ENCODE measurements around the gene MAFG. TPM values are rescaled to one million over a fixed set of nuclear protein-coding genes. Genes with fewer than 3 reads are reported as not detected.

MAFG gene
- total and polyA plus RNA-seq, 12 donors: 7.7 to 44.5 (median 22.1) TPM

DNA sequence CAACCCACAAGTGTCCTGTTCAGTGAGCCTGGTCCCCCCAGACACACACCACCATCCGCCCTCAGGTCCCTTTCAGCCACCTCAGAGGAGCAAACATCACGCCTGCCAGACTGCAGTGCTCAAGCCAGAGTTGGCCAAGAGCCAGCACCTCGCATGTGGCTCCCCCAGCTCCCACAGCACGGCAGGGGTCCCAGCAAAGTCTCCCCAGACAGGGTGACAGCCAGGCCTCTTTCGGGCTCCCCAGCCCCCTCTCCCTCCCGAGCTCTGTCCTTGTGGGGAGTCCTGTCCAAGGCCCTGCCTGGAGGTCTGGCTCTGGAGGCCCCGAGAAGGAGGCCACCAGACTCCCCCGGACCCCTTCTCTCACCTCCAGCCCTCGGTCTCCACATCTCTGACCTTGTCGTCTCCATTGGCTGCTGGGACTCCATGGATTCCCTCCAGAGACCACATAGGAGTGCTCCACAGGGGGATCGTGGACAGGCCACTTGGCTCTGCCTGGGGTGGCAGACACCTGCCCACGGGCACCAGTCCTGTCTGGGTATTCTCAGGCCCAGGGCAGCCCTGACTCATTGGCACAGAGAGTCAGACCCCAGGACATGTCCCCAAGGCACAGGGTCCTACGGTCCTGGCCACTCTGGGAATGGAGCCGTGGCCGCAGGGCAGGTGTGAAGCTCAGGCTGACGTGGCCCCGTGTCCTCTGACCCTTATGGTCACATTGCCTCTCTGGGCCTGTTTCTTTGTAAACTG is 21.3 kb upstream of the MAFG start:
- Histone ChIP-seq H3K4me1 (replicated peaks in 1 of 2) (no peaks in the 10 kb centered on the region), H3K27me3 (no peaks in the 10 kb centered on the region), H3K27ac (no peak overlapping the region), H3K9me3 (replicated peaks in 1 of 3) (no peaks in the 10 kb centered on the region), H3K4me3 (no peak overlapping the region), H3K36me3 (replicated peaks in 1 of 2) (no peaks in the 10 kb centered on the region)
- 80 to 94% (median 81%) methylated on average over 5 to 17 of the region's 17 CpGs for WGBS, 4 donors
- TF ChIP-seq POLR2A (IDR thresholded peaks at IDR 0.05): no peak
- TF ChIP-seq, protein P1, sequence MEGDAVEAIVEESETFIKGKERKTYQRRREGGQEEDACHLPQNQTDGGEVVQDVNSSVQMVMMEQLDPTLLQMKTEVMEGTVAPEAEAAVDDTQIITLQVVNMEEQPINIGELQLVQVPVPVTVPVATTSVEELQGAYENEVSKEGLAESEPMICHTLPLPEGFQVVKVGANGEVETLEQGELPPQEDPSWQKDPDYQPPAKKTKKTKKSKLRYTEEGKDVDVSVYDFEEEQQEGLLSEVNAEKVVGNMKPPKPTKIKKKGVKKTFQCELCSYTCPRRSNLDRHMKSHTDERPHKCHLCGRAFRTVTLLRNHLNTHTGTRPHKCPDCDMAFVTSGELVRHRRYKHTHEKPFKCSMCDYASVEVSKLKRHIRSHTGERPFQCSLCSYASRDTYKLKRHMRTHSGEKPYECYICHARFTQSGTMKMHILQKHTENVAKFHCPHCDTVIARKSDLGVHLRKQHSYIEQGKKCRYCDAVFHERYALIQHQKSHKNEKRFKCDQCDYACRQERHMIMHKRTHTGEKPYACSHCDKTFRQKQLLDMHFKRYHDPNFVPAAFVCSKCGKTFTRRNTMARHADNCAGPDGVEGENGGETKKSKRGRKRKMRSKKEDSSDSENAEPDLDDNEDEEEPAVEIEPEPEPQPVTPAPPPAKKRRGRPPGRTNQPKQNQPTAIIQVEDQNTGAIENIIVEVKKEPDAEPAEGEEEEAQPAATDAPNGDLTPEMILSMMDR (IDR thresholded peaks at IDR 0.05): no peak
- intact Hi-C loops (cut with DNase I): no loop called here
- no peak for DNase-seq

DNA sequence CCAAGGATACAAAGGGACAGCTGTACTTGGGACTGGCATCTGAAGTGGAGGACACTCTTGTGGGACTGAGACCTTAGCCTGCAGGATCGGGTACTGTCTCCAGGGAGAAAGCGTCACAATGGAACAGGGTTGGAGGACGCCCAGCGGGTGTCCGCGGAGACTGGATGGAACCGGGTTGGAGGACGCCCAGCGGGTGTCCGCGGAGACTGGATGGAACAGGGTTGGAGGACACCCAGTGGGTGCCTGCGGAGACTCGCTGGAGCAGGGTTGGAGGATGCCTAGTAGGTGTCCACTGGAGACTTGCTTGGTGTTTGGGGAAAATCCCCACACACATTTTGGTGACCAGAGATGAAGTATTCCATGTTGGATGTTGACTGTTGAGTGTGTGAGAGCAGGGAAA is 19.7 kb upstream of the MAFG start, which contains the start of gene MYADML2:
TSS of gene MYADML2 (minus strand) at position 45 of the 400 bp plus-strand sequence. CDS start 5,492 bp downstream, outside the sequence.
- 82 to 91% (median 86%) methylated on average over 13 of the region's 13 CpGs for WGBS, 4 donors
- H3K9me3 ChIP-seq (replicated peaks in 1 of 3): no peaks in the 10 kb centered on the region
- no peak for DNase-seq
- no peaks in the 10 kb centered on the region for H3K36me3 ChIP-seq (replicated peaks in 1 of 2)
- H3K4me1 ChIP-seq (replicated peaks in 1 of 2): no peaks in the 10 kb centered on the region
- TF ChIP-seq, protein P1 (IDR thresholded peaks at IDR 0.05): no peak
- TF ChIP-seq POLR2A (IDR thresholded peaks at IDR 0.05): no peak
- no peaks in the 10 kb centered on the region for H3K27me3 ChIP-seq
- H3K4me3 ChIP-seq: no peak within 1 kb of the TSS
- no peak within 1 kb of the TSS for H3K27ac ChIP-seq
- intact Hi-C loops (cut with DNase I): no loop called here

DNA sequence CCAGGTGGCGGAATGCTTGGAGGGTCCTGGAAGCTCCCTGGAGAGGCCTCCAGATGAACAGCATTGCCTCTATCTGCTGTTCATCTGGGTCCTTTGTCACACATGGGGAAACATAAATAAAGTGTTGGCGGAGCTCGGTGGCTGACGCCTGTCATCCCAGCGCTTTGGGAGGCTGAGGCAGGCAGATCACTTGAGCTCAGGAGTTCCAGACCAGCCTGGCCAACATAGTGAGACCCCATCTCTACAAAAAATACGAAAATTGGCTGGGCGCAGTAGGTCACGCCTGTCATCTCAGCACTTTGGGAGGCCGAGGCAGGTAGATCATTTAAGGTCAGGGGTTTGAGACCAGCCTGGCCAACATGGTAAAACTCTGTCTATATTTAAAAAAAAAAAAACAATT is 17.3 kb upstream of the MAFG start:
- 77 to 89% (median 80%) methylated on average over 9 of the region's 9 CpGs for WGBS, 4 donors
- TF ChIP-seq POLR2A (IDR thresholded peaks at IDR 0.05): no peak
- TF ChIP-seq, protein P1 (IDR thresholded peaks at IDR 0.05): no peak
- H3K4me3 ChIP-seq: no peak overlapping the region
- H3K9me3 ChIP-seq (replicated peaks in 1 of 3): no peaks in the 10 kb centered on the region
- no peak overlapping the region for H3K27ac ChIP-seq
- intact Hi-C loops (cut with DNase I): no loop called here
- no peak for DNase-seq
- H3K27me3 ChIP-seq: no peaks in the 10 kb centered on the region
- no peaks in the 10 kb centered on the region for H3K4me1 ChIP-seq (replicated peaks in 1 of 2)
- H3K36me3 ChIP-seq (replicated peaks in 1 of 2): no peaks in the 10 kb centered on the region

DNA sequence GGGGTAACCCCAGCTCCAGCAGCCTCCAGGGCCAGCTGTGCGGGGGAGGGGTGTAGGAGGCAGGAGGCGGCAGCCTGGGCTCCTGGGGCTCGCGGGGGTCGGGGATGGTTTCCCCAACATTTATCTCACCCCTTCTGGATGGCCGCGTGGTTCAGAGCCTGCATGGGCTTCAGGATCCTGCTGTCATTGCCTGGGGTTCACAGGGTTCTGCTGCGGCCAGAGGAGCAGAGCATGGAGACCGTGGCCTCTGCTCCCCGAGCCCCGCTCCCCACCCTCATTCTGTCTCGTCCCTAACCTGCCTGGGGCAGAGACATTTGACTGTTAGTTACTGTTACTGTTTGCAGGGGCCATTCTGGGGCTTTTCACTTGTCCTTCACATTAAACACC is 14.6 kb upstream of the MAFG start:
- TF ChIP-seq POLR2A (IDR thresholded peaks at IDR 0.05): no peak
- TF ChIP-seq, protein P1 (IDR thresholded peaks at IDR 0.05): no peak
- 47 to 86% (median 55%) methylated on average over 4 to 12 of the region's 12 CpGs for WGBS, 4 donors
- DNase-seq: no peak
- no peaks in the 10 kb centered on the region for H3K27me3 ChIP-seq
- H3K4me3 ChIP-seq: no peak overlapping the region
- H3K27ac ChIP-seq: no peak overlapping the region
- intact Hi-C loops (cut with DNase I): no loop called here
- no peaks in the 10 kb centered on the region for H3K36me3 ChIP-seq (replicated peaks in 1 of 2)
- H3K9me3 ChIP-seq (replicated peaks in 1 of 3): no peaks in the 10 kb centered on the region
- no peaks in the 10 kb centered on the region for H3K4me1 ChIP-seq (replicated peaks in 1 of 2)

All from adrenal gland (tissue), 12 donors.